ENCODE results near the gene WNT1.

DNA sequence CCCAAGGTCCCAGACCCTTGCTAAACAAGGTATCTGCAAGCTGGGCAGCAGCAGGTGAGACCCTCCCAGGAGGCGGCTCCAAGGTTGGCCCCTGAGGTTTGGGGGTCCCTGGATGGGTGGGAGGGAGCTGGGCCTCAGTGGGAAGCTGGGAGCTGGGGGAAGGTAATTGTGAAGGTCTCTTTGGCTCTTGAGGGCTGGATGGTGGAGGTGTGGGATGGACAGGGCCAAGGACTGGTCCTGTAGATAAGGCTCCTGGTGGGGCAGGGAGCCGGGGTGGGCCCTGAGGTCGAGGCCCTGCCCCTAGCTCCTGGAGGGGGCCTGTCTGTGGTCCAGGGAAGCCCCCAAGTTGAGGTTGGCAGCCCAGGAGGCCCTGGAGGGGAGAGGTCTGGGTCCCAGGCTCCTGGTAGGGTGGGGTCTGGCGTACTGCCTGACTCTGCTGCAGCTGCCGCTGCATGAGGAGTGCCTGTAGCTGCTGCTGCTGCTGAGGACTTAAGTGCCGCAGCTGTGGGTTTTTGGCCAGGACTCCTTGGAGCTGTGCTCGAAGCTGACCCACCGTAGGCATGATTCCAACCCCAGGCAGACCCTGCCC, 53.5 kb downstream of the WNT1 start:
- TF ChIP-seq, protein P1, sequence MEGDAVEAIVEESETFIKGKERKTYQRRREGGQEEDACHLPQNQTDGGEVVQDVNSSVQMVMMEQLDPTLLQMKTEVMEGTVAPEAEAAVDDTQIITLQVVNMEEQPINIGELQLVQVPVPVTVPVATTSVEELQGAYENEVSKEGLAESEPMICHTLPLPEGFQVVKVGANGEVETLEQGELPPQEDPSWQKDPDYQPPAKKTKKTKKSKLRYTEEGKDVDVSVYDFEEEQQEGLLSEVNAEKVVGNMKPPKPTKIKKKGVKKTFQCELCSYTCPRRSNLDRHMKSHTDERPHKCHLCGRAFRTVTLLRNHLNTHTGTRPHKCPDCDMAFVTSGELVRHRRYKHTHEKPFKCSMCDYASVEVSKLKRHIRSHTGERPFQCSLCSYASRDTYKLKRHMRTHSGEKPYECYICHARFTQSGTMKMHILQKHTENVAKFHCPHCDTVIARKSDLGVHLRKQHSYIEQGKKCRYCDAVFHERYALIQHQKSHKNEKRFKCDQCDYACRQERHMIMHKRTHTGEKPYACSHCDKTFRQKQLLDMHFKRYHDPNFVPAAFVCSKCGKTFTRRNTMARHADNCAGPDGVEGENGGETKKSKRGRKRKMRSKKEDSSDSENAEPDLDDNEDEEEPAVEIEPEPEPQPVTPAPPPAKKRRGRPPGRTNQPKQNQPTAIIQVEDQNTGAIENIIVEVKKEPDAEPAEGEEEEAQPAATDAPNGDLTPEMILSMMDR (IDR thresholded peaks at IDR 0.05) = no peak
- TF ChIP-seq EZH2 (IDR thresholded peaks at IDR 0.05) (no peak), EZH2phosphoT487 (IDR thresholded peaks at IDR 0.05) (no peak)
